ENCODE measurements around the gene SNTG2.

SNTG2 gene

GRCh38 chr2:1308678-1309077 is 358.0 kb downstream of the SNTG2 start:
- DNase-seq: no peak

- no peak for DNase-seq
These were observed 358.9 kb downstream of the SNTG2 start for GRCh38 chr2:1309507-1309906.

- no peak for DNase-seq
These were observed 359.6 kb downstream of the SNTG2 start for GRCh38 chr2:1310202-1310601.

- DNase-seq: no peak
These were observed 360.2 kb downstream of the SNTG2 start for GRCh38 chr2:1310866-1311265.

- no peak for DNase-seq
These were observed 362.7 kb downstream of the SNTG2 start for GRCh38 chr2:1313240-1313924.

DNA sequence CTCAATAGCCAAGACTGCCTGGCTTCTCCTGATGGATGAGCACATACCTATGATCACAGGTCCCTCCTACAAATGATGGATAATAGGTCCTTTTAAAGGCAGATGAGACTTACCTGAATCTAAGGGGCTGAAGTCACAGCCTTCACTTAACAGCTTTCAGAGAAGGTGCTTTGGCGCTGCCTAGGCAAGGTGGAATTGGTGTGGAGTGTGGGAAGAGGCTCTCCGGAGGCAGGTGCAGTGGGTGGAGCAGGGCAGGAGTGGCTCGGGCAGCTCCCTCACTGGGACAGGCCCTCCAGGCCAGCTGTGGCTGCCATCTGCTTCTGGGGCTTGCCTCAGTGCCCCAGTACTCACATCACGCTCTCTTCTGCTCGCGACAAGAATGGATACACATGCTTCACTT is 363.6 kb downstream of the SNTG2 start:
- DNase-seq: no peak

- no peak for DNase-seq
These were observed 367.8 kb downstream of the SNTG2 start for GRCh38 chr2:1318366-1319009.

GRCh38 chr2:1319393-1319792 is 368.7 kb downstream of the SNTG2 start:
- DNase-seq: no peak

- DNase-seq: peak in 31 of 58 donors; percentile 4 to 83 (median 38)
These were observed 370.7 kb downstream of the SNTG2 start for GRCh38 chr2:1321321-1321720.

- no peak for DNase-seq
These were observed 374.2 kb downstream of the SNTG2 start for GRCh38 chr2:1324884-1325283.

GRCh38 chr2:1328684-1329083 is 378.0 kb downstream of the SNTG2 start:
- no peak for DNase-seq

DNA sequence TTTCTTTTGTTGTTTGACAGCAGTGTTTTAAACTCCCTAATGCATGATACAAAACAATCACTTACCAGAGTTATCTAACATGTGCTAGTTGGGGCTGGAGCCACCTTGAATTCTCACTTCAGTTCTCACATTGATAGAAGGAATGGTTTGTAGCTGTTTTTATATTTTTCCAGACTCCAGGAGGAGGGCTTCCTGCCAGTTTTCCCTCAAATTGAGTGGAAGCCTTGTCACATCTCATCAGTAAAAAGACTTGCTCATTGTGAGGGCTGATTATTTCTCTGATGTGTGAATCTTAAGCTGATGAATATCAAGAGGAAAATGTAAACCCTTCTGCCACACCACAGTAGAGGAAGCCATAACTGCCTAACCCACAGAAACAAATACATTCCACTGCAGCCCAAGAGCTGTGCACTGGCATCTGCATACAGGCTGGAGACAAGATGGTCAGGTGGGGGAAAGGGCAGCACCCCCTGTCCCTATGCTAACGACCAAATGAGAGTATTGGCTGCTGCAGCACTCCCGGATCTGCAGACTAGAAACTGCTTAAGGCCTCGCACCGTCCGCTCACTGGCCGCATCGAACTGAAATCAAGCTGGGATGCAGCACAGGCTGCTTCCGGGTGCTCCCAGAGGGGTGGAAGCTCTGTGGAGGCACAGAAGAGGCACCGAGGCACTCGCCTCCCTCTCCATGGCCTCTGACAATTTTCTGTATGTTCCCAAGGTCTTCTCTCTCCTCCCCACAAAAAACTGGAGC is 388.9 kb downstream of the SNTG2 start:
- DNase-seq: peak in 4 of 58 donors; percentile 1 to 22 (median 9)

GRCh38 chr2:1340141-1340512 is 389.5 kb downstream of the SNTG2 start:
- DNase-seq: peak in 1 of 58 donors; percentile 28

GRCh38 chr2:1341404-1342120 is 390.9 kb downstream of the SNTG2 start:
- no peak for DNase-seq

GRCh38 chr2:1348789-1349188 is 398.1 kb downstream of the SNTG2 start:
- no peak for DNase-seq

DNA sequence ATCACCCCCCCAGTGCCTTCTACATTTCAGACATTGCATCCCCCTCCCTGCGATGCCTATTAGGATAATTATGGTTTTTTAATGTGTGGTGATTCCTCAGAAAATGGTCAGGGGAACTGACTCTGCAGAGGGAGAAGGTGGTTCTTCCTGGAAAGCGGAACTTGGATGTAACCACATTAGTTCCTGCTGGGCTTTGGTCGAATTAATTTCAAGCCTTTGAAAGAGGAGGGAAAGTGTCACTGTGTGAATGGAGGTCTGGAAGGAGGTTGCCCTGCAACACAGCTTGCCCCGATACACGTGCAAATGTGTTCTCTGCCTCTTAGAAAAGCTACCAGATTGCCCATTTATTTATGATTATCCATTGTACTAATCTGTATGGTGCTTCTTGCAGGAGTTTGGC is 399.5 kb downstream of the SNTG2 start:
- no peak for DNase-seq

DNA sequence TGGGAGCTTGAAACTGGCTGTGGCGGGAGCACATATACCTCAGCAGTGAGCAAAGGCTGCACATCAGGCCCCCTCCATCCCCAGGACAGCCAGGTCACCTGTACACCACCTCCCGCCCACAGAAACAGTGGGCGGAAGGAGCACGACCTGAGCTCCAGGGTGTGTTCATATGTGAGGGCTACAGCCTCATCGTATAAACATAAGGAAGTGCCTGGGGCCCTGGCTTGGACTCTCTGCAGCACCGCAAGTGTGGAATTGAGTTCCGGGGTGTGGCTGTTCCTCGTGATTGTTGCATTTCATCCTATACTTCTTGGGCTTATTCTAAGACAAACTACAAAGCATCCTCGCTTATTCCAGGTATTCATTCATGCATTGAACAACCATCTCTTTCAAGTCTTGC is 402.5 kb downstream of the SNTG2 start:
- no peak for DNase-seq

GRCh38 chr2:1353543-1353942 is 402.9 kb downstream of the SNTG2 start:
- no peak for DNase-seq

GRCh38 chr2:1360144-1360543 is 409.5 kb downstream of the SNTG2 start:
- no peak for DNase-seq

GRCh38 chr2:1360557-1361250 is 410.1 kb downstream of the SNTG2 start:
- no peak for DNase-seq

GRCh38 chr2:1363367-1363766 is 412.7 kb downstream of the SNTG2 start:
- DNase-seq: no peak

All from anterior cingulate cortex (tissue), 58 donors.